ENCODE data around the gene SIAH3.

Gene SIAH3

GRCh38 chr13:45817833-45818232, 33.7 kb downstream of the SIAH3 start:
- DNase-seq, result no peak

GRCh38 chr13:45816427-45816826, 35.1 kb downstream of the SIAH3 start:
- DNase-seq, result no peak

DNA sequence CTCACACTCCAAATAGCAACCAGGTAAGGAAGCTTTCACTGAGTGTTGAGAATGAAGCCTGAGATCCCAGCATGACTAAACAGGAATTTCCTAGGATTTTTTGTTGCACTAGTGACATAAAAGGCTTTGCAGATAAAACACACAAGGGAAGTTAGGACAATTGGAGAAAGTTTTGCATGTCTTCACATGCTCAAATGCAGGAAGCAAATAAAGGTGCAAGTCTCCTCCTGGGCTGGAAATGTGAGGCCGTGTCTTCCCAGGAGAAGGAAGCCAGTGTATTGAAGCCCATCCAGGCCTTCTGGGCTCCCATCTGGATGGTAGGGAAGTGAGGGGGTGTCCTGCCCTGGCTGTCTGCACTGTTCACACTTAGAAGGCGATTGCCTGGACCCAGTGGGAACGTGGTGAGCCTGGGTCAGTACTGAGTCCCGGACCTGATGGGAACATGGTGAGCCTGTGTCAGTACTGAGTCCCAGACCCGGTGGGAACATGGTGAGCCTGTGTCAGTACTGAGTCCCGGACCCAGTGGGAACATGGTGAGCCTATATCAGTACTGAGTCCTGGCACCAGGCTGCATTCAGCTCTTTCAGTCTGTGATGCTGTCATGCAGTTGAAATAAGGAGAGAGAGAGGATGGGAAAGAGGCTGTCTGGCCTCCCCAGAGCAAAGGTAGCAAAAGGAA, 38.7 kb downstream of the SIAH3 start:
- no peak for DNase-seq

GRCh38 chr13:45811891-45812694, 39.5 kb downstream of the SIAH3 start:
- DNase-seq, result no peak

DNA sequence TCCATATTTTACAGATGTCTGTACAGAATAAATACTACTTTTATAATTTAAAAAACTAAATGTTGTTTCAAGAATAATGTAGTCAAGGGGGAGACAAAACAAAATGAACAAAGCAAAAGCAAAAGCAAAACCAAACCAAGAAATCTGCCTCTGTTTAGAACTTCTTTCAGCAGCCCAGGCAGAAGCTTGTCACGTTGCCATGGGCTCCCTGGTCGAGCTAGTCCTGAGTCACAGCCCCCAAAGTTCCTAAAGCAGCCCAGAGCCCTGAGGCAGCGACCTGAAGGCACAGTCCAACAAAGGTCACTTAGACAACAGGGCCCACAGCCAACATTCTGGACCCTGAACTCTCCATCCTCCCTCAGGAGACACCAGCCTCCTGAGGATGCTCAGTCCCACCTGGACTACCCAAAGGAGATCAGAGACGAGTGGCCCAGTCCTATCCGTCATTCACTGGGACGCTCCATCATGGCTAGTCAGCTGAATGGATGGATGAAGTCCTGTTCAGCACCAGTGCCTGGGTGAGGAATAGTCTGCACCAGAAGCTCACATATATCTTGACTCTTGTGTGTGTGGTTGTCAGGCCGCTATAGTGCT, 41.7 kb downstream of the SIAH3 start:
- DNase-seq, result no peak

- no peak for DNase-seq
Measured at GRCh38 chr13:45808925-45809324, 42.6 kb downstream of the SIAH3 start.

DNA sequence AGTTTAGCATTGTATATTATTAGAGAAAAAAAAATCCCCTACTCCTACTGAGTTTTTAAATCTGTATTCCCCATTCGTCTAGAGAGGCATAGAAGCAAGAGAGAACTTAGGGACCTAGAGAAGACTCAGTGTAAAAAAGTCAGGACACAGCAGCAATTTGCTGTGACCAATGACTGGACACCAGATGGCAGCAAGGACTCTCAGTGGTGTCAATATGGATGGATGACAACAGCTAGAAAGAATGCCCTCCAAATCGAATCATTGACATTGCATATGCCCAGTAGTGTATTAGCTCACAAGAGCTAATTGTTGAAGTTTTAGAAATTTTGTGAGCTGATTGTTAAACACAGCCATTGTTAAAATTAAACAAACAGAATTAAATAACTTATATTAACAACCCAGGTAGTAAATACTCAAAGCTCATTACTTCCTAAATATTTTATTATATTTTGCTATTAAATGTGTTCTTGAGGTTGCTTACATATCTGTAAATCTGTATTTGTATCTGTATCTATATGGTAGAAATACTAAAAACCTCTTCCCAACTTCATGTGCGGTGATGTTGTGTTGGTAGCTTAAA, 43.9 kb downstream of the SIAH3 start:
- no peak for DNase-seq

- no peak for DNase-seq
Measured at GRCh38 chr13:45800485-45800884, 51.1 kb downstream of the SIAH3 start.

- DNase-seq, result no peak
Measured at GRCh38 chr13:45799451-45799850, 52.1 kb downstream of the SIAH3 start.

- DNase-seq, result no peak
Measured at GRCh38 chr13:45798851-45799250, 52.7 kb downstream of the SIAH3 start.

DNA sequence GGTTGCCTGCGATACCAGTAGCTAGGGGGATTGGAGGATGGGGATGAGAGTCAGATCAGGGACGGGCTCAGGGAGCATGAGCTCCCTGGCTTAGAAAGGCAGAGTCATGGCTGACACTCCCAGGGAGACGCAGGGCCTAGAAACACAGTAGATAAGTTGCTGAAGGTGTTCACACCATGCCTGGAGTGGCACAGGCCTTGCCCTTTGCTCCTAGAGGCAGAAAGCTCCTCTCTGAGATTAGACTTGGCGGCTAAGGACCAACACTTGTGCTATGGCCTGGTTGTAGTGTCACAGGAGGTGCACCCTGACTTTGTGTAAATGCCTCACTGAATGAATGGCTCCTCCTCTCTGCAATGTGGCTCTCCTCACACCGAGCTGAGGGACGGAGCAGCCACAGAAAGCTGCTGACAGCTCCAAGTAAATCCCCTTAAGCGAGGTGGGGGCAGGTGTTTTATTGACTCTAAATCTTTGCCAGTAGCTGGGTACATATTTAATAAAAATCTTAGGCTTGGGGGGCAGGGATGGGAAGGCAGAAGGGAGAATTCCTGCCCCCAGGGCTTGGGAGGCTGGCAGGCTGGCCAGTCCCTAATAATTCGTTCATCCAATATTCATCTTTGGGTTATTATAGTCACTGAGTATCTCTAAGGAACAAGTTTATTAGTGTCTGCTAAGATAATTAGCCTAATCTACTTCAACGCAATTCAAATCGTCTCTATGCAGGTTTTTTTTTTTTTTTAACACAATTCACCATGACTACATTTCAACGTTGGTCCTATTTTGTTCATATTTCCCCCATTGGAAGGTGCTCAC, 54.9 kb downstream of the SIAH3 start:
- no peak for DNase-seq

DNA sequence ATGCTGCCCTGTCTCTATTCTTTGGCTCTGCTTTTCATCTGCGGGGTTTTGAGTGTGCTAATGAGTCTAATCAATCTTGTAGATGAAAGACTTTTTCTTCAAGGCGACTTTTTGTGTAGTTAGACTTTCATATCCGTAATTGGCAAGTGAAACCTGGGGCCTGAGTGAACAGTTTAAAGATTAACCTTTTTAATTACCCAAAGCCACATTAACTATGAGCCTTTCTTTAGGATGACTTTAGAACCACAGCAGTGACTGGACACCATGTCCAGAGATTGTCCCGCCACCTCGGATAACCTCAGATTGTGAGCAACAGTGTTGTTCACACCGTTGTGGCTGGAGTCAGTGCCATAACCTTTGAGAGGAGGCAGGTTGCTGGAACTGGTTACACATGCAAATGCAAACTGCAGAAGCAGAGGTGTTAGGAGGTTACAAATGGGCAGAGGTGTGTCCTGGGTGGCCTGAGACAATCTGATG, 58.7 kb downstream of the SIAH3 start:
- no peak for DNase-seq

DNA sequence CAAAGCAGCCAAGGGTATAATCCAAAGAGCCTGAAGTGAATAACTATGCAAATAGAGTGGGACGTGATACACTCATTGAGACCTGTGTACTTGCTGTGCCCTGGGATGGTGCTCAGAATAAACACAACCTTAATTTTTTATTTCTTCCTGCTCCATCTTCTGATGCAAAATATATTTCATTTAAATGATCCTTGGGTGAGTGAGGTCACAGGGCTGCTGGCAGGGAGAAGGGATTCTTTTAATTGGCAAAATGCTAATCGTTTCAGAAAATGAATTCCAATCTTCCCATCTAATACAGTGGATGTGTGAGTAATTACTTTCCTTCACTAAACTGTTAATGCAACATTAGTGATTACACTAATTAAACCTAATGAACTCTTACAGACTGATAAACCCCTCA, 63.5 kb downstream of the SIAH3 start:
- DNase-seq, result no peak

GRCh38 chr13:45787346-45787745, 64.2 kb downstream of the SIAH3 start:
- DNase-seq, result no peak

DNA sequence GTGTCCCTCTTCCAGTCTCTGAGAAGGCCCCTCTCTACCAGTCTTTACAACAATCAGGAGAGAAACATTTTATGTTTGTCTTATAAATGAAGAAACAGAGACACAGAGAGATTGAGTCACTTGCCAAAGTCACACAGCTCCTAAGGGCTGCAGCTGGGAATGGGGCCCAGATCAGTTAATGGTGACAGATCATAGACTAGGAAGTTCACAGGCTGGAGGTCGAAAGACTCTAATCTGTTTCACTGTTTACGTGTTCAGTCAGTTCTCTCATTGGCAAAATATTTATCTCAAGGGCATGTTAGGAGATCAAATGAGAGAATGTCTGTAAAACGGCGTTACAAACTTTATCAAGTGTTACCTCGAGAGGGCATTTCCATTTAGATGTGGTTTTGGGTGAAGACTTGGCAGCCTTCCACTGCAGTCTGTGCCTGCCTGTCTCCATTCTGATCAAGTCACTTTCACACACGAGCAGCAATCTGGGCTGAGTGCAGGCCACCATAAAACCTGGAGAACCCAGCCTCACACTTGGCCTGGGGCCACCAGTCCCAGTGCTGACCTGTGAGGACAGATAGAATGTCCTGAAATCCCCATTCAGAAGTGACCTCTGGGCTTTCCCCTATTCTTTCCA, 65.1 kb downstream of the SIAH3 start:
- no peak for DNase-seq

DNA sequence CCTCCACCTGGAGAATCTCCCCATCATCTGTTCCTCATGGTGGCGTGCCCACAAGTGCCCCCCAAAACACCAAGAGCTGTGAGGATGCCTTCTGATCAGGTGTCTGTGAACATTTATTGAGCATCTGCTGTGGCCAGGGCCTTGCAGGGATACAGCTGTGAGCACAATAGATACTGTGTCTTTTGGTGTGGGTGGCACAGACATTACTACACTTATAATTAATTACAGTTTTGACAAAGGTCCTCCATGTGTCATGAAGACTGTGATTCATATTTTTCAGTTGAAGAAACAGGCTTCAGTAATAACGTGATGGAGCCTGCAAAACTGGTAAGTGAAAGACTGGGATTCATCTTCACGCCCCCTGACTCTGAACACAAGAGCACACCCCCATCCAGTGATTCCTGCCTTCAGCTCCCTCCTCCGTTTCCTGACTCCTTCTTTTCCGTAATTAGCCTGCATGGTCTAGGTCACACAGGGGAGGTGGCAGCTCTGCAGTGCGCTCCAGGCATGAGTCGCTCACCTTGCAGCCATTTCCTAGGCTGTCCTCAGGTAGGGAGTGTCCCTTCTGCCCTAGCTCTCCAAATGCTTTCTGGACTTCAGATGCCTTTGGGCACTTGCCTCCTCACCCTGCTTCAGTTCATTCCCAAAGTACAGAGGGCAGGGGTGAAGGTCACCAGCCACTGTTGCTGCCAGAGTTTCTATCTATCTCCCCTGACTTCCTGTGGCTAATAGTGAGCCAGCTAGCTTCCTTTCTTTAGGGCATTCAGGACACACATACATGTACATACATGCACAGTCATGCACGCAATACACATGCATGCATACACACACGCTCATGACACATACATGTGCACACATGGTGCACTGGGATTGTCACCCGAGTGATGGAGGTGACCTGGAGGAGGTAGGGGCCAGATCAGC, 66.5 kb downstream of the SIAH3 start:
- no peak for DNase-seq

- no peak for DNase-seq
Measured at GRCh38 chr13:45783346-45784043, 68.1 kb downstream of the SIAH3 start.

DNA sequence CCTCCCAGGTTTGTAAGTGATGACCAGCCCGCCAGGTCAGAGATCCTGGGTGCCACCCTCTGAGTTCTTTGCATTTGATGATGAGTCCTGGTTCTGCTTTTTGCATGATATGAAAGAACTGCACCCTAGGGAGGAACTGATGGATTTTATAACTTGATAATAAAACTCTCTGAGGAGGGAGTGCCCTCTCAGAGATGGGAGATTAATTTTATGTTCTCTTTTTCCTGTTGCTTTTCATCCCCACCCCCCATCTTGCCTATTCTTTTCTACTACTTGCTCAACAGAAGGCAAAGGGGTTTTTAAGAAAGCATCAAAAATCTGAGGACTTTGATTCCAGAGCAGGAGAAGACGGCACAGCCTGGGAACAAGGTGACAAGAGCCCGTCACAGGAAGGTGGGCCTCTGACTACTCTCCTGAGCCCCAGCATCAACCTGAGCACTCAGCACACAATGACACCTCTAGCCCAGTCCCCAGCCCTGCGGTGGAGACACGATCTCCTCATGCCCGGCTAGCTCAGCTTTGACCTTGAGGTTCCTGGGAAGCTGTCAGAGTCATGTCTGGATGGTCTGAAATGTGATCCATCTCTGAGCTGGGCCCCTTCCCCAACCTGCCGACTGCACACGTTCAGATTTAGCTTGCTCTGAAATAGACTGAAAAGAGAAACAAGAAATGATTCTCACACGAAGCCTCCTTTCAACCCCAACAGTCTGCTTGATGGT, 69.1 kb downstream of the SIAH3 start:
- no peak for DNase-seq

GRCh38 chr13:45781553-45782326, 69.8 kb downstream of the SIAH3 start:
- no peak for DNase-seq
